Measurements from ENCODE around the gene DUSP9. TPM values are rescaled to one million over a fixed set of nuclear protein-coding genes. Genes with fewer than 3 reads are reported as not detected.
A peak's percentile ranks its signal among the peaks of the same experiment; 100 is the strongest.
"Not testable (repeated sequence)": the region's sequence is repeated elsewhere in the genome, so short reads cannot be mapped to it uniquely, and the experiment has no call there.

The DUSP9 gene
- total and polyA plus RNA-seq, 7 donors = not detected

- TF ChIP-seq CTCF (IDR thresholded peaks at IDR 0.05) = no peak
- 48 to 70% (median 52%) methylated on average over 35 to 53 of the region's 53 CpGs for WGBS, 3 donors
- Histone ChIP-seq H3K4me3 (no peak overlapping the region), H3K27me3 (ENCODE audit: insufficient read depth in 3 of 3, low read length in 2 of 3) (peaks cover 0 to 32% (median 3%) of the 10 kb centered on the region in 3 donors), H3K4me1 (no peaks in the 10 kb centered on the region), H3K36me3 (ENCODE audit: insufficient read depth in 1 of 2, low read depth in 1 of 2) (no peaks in the 10 kb centered on the region), H3K27ac (no peak overlapping the region), H3K9me3 (no peaks in the 10 kb centered on the region)
- intact Hi-C loops (cut with DNase I) = no loop called here
- ATAC-seq = no peak
- no peak for DNase-seq
Measured at GRCh38 chrX:153672531-153673427, 25.8 kb downstream of the DUSP9 start.

GRCh38 chrX:153673428-153674218, 26.6 kb downstream of the DUSP9 start, which contains the start of gene PNCK:
Gene PNCK, minus strand, starts transcription at chrX:153673813. Its CDS starts 737 bp downstream, at chrX:153673076.
- Histone ChIP-seq H3K36me3 (ENCODE audit: insufficient read depth in 1 of 2, low read depth in 1 of 2) (no peaks in the 10 kb centered on the region), H3K27me3 (ENCODE audit: insufficient read depth in 3 of 3, low read length in 2 of 3) (peaks cover 0 to 32% (median 3%) of the 10 kb centered on the region in 3 donors), H3K27ac (no peak within 1 kb of the TSS), H3K4me3 (no peak within 1 kb of the TSS), H3K9me3 (no peaks in the 10 kb centered on the region), H3K4me1 (no peaks in the 10 kb centered on the region)
- no peak for TF ChIP-seq CTCF (IDR thresholded peaks at IDR 0.05)
- DNase-seq = no peak
- ATAC-seq = peak in 3 of 4 donors; percentile 20 to 58 (median 41)
- intact Hi-C loops (cut with DNase I) = no loop called here
- 10 to 37% (median 21%) methylated on average over 15 to 55 of the region's 98 CpGs for WGBS, 3 donors

- no peak for DNase-seq
- intact Hi-C loops (cut with DNase I) = no loop called here
- Histone ChIP-seq H3K4me1 (no peaks in the 10 kb centered on the region), H3K9me3 (no peaks in the 10 kb centered on the region), H3K27ac (no peak overlapping the region), H3K36me3 (ENCODE audit: insufficient read depth in 1 of 2, low read depth in 1 of 2) (no peaks in the 10 kb centered on the region), H3K4me3 (no peak overlapping the region), H3K27me3 (ENCODE audit: insufficient read depth in 3 of 3, low read length in 2 of 3) (peaks cover 0 to 32% (median 3%) of the 10 kb centered on the region in 3 donors)
- no peak for ATAC-seq
- TF ChIP-seq CTCF (IDR thresholded peaks at IDR 0.05) = no peak
- 61 to 71% (median 68%) methylated on average over 27 of the region's 27 CpGs for WGBS, 3 donors
Measured at GRCh38 chrX:153674219-153674851, 27.3 kb downstream of the DUSP9 start.

GRCh38 chrX:153681175-153681574, 34.2 kb downstream of the DUSP9 start:
- H3K27ac ChIP-seq = no peak overlapping the region
- TF ChIP-seq CTCF (IDR thresholded peaks at IDR 0.05) = no peak
- peaks cover 0 to 12% (median 0%) of the 10 kb centered on the region in 3 donors for H3K27me3 ChIP-seq (ENCODE audit: insufficient read depth in 3 of 3, low read length in 2 of 3)
- H3K4me1 ChIP-seq = no peaks in the 10 kb centered on the region
- intact Hi-C loops (cut with DNase I) = no loop called here
- DNase-seq (no peak), ATAC-seq (peak in 1 of 4 donors; percentile 24)
- no peak overlapping the region for H3K4me3 ChIP-seq
- 66 to 68% (median 67%) methylated on average over 8 to 12 of the region's 12 CpGs for WGBS, 3 donors
- no peaks in the 10 kb centered on the region for H3K36me3 ChIP-seq (ENCODE audit: insufficient read depth in 1 of 2, low read depth in 1 of 2)
- no peaks in the 10 kb centered on the region for H3K9me3 ChIP-seq

GRCh38 chrX:153683486-153683885, 36.5 kb downstream of the DUSP9 start:
- H3K9me3 ChIP-seq; H3K36me3 ChIP-seq (ENCODE audit: insufficient read depth in 1 of 2, low read depth in 1 of 2); H3K4me1 ChIP-seq; H3K27ac ChIP-seq; DNase-seq; intact Hi-C loops (cut with DNase I); H3K27me3 ChIP-seq (ENCODE audit: insufficient read depth in 3 of 3, low read length in 2 of 3); H3K4me3 ChIP-seq; ATAC-seq: not testable (repeated sequence)
- WGBS, 3 donors = 92 to 100% (median 95%) methylated on average over 7 to 8 of the region's 8 CpGs

Measured in psoas muscle (tissue), 8 donors.